Measurements from ENCODE around the gene SHROOM3.

The SHROOM3 gene

GRCh38 chr4:76670631-76671030, 235.6 kb downstream of the SHROOM3 start:
- DNase-seq = no peak

GRCh38 chr4:76673362-76673761, 238.3 kb downstream of the SHROOM3 start:
- DNase-seq = no peak

DNA sequence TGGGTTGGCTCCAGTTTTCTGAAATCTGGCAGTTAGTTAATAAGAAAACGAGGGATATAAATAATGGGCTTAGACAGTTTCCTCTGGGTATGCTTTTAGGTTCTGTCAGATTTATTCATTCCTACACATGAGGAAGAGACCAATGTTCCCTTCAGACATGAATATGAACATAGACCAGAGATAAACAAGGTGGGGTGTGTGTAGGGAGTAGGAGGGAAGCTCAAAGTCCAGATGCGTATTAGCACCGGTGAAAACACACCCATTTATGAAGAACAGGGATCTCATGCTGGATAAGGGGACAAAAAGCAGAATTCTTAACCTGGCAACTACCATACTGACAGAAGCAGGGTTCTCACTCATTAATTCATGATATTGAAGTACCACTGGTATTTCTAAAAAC, 240.0 kb downstream of the SHROOM3 start:
- DNase-seq = no peak

- DNase-seq = peak; percentile 32
Measured at GRCh38 chr4:76677571-76678326, 242.7 kb downstream of the SHROOM3 start.

- DNase-seq = no peak
Measured at GRCh38 chr4:76679691-76680090, 244.7 kb downstream of the SHROOM3 start.

- no peak for DNase-seq
Measured at GRCh38 chr4:76680952-76681351, 245.9 kb downstream of the SHROOM3 start.

GRCh38 chr4:76681996-76682395, 247.0 kb downstream of the SHROOM3 start:
- DNase-seq = no peak

DNA sequence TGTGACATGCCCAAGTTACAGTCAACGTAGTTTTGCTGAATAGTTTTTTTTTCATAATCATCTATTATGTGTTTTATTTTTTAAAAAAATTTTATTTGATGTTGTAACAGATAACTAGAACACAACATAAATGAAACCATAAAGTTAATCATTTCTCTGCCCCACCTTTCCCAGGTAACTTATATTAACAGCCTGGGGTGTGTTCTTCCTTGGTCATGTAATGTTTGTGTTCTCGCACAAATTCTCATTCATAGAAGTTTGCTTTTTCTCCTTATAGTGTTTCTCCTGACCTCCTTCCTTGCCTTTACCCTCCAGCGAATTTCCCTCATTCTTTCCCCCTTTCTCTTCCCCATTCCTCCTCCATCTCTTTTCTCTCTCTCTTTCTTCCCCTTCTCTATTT, 248.1 kb downstream of the SHROOM3 start:
- no peak for DNase-seq

GRCh38 chr4:76687746-76688448, 252.9 kb downstream of the SHROOM3 start:
- DNase-seq = peak; percentile 16

- no peak for DNase-seq
Measured at GRCh38 chr4:76688619-76689144, 253.7 kb downstream of the SHROOM3 start.

- peak; percentile 48 for DNase-seq
Measured at GRCh38 chr4:76689145-76689817, 254.3 kb downstream of the SHROOM3 start.

DNA sequence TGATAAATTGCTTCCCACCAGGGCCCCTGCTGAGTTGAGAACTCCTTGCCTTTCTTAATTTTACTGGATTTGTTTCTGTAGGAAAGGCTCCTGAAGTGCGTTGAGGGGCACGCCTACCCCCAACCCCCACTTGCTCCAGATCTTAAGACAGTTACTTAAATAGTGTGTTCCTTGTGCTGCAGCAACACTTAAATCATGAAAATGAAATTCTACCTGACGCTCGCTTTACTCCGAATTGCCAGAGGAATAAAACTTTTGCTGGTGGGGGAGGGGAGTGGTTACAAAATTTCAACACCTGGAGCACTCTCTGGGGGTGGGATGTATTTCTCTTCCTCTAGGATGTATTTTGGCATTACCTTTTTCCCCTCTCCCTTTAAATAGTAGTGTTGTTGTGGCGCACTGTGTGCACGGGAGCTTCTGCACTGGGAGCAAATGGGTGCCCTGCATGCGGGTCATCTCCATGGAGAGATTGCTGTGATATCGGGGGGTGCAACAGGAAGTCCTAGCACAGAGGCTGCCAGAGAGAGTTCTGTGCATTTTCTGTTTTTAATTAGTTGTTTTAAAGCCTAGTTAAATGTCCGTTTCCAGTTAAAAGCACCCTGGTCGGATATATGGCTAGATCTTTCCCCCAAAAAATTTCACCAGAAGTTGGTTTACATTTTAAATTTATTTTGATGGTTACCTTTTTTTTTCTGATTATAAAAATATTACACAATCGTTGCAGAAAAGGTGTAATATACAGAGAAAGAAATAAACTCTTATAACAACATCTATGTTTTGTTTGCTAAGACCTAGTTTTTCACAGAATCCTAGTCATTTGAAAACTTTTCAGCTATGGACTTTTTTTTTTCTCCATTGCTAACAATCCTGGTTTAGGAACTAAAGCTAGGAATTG, 255.2 kb downstream of the SHROOM3 start:
- no peak for DNase-seq

DNA sequence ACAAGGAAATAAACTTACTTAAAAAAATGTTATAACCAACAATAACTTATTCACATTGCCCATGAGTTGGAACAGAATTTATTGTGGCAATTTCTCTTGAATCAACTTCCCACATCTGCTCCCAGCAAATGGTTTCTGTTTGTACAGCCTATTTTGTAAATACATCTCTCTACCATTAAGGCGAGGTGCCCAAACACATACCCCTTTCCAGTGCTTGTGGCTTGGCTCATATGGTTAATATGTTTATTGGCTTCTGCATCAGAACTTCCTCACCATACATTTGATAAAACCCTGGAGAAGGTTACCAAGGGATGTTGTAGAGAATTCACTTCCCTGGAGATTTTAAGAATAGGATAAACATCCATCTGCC, 255.9 kb downstream of the SHROOM3 start:
- DNase-seq = no peak

DNA sequence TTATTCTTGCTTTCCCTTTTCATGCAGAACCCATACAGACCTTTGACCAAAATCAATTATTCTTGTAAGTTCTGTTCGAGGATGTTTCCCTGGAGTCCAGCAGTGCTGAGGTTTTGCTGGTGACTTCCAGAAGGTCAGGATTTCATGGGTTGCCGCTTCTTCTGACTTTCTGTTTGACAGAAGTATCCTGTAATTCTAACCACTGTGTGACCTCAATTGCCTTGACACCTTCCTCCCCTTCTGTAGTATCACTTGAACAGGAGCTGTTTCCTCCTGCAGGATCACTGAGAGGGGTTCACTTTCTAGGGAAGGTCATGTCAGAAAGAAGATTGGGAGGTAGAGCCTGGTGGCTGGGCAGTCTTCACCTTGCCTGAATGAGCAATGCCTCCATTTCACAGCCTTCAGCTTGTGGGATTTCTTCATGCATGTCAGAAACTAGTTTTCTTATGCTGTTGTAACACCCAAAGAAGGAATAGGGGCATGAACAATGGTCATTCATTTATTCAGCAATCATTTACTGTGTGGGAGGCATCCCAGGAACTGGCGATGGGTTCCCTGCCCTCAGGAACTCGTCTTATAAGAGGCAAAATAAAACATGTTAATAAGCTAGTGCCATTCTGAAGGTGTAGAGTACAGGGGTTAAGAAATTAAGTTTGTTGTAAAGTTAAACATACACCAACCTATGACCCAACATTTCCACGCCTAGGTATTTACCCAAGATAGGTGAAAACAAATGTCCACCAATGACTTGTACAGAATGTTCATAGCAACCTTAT, 257.0 kb downstream of the SHROOM3 start:
- DNase-seq = no peak

DNA sequence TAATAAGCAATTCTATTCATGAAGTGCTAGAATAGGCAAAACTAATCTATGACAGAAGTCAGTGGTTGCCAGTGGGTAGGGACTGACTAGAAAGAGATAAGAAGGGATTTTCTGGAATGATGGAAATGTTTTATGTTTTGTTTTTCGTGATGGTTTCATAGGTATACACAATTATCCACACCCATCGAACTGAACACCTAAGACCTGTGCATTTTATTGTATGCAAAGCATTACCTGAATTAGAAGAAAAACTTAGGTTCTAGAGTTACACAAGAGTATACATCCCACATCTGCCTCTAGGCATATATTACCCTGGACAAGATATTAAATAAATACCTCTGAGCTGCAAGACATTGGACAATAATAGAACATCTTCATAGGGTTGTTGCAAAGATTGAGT, 257.7 kb downstream of the SHROOM3 start:
- no peak for DNase-seq

DNA sequence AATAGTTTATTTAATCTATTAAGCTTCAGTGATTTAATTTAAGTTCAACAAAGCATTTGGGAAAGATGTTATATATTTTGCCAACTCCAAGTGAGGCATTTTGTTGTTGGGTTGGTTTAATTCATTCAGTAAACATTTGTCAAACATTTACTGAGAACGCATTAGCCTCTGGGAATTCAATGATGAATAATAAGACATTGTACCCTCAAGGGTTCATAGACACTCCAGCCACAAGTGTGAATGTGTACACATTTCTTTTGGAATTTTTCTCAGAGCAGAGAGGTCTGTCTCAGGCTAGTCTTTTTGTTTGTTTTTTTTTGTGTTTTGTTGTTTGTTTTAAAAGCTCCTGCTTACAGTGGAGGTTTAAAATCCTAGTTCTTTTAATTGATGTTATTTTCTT, 259.0 kb downstream of the SHROOM3 start:
- DNase-seq = no peak

GRCh38 chr4:76696109-76696508, 261.1 kb downstream of the SHROOM3 start:
- no peak for DNase-seq

- no peak for DNase-seq
Measured at GRCh38 chr4:76697129-76697803, 262.2 kb downstream of the SHROOM3 start.

DNA sequence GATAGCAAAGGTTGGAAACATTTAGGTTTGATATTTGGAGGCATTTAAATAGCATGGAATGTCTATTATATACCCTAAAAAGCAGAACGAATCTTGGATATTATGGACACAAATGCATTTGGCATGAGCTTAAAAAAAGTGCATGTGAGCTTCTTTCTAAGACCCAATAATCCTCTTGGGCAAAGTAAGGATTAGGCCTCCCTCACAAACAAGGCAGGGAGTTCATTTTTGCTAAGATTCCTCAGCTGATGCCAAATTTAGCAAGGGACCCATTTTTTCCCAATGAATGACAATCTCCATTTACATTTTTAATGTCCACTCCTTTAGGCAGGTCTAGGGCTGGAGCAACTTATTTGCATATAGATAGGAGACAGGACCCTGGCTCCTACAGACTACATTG, 263.1 kb downstream of the SHROOM3 start:
- no peak for DNase-seq

- DNase-seq = no peak
Measured at GRCh38 chr4:76699751-76700310, 264.8 kb downstream of the SHROOM3 start.
